GM21528 (cell line): Measurements from ENCODE around the gene CNTNAP2.
"Not testable (repeated sequence)": the region's sequence is repeated elsewhere in the genome, so short reads cannot be mapped to it uniquely, and the experiment has no call there.

Experiments used
- ATAC-seq: cut with Tn5 transposase; IDR thresholded peaks from one replicate; pipeline ENCODE4 v1.9.1; 2021; ENCODE audit warnings: mild to moderate bottlenecking, moderate library complexity; ENCODE audit not compliant: unreplicated experiment, low FRiP score

Gene CNTNAP2

DNA sequence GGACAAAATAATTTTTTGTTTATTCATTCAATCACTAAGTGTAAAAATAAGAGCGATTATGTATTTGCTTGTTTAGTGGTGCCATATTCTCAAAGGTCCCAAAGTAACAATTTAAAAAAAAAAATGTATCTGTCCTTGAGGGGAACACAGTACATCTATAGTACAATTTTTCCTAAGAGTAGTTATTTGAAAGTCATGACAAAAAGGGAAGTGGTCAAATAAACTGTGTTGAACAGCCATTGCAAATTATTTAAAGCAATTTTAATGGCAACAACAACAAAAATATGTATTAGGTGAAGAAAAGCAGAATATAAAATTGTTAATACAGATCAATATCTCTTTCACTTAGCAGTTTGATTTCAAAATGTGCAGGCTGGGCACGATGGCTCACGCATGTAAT, 943.5 kb downstream of the CNTNAP2 start:
- no peak for ATAC-seq

DNA sequence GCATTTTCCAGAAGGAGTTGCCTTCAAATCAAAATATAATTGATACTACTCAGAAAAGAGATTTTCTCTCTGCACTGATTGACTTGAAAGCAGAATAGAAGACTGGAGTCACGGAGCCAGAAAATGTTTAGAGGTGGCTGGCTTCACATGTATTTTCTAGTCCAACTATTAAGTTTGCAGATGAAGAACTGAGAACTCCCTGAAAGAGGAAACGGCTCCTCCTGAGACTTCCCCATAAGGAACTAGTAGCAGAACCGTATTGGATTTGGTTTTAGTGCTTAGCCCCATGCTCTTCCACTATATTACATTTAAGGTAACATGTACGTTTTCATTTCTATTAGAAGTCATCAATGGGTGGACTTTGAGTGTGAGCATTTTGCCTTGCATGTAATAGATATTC, 946.3 kb downstream of the CNTNAP2 start:
- no peak for ATAC-seq

DNA sequence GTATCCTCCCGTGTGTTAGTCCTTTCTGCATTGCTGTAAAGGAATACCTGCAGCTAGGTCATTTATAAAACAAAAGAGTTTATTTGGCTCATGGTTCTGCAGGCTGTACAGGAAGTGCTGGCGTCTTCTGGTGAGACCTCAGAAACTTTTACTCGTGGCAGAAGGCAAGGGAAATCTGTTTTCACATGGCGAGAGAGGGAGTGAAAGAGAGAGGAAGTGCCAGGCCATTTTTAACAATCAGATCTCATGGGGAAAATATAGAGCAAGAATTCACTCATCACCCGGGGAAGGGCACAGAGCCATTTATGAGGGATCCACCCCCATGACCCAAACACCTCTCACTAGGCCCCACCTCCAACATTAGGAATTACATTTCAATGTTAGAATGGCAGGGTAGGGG, 952.2 kb downstream of the CNTNAP2 start:
- ATAC-seq, result no peak

DNA sequence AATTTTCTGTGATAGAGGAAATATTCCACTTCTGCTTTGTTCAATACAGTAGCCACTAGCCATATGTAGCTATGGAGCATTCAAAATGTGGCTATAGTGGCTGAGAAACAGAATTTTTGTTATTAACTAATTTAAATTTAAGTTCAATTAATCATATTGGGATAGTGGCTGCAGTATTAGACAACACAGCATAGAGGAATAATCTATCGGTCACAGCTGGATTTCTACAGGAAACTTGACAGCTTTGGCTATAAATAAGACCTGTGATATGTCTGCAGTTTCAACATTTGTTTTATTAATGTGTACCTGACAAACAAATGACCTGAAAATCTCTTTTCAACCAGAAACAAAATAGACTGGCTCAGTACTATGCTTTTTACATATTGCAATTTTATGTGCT, 953.2 kb downstream of the CNTNAP2 start:
- ATAC-seq, result no peak

DNA sequence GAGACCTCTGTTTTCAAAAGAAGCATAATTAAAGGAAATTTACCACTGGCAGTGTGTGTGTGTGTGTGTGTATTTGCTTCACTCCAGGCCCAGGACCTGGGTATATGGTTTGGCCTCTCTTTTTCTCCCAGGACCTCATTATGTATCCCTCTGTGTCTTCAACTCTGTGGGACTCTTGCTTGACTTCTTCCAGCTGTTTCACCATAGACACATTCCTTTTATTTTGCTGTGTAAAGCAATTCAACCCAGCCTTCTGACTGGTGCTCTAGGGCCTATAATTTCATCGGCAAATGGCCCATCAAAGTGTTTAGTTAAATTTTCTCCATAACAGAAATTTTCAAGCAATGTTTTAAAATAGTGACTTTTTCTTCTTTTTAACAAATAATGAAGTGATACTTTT, 954.3 kb downstream of the CNTNAP2 start:
- ATAC-seq, result no peak

DNA sequence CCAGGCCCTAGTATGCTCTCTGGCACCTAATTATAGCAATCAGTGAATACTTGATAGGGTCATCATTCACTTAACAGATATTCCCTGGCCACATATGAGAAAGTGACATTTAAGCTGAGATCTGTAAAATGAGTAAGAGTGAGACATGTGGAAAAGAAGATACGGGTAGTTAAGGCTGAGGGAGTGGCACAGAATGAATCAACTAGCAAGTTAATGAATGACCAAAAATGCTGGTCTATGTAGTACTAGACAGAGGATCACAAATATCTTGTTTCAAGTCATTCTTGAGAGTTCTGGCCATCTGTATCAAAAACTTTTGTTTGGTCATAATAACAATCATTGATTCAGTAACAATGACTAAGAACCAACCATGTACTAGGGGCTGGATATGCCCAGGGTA, 954.9 kb downstream of the CNTNAP2 start:
- ATAC-seq, result no peak

DNA sequence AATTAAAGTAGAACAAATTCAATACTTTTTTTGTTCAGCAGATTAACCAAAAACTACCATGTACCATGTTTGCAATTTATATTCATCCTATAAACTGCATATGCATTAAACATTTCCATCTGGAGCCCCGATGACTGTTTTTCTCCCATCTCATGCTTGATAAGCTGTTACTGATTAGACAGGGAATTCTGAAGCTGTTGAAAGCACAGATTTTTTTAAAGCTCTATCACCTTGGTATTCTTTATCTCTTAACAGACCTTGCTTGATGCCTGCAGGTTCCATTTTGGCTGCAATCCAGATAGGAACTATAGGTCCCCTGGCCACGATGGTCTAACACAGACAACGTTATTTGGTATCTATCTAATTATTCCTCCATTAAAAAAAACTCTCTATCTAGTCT, 961.7 kb downstream of the CNTNAP2 start:
- ATAC-seq, result no peak

DNA sequence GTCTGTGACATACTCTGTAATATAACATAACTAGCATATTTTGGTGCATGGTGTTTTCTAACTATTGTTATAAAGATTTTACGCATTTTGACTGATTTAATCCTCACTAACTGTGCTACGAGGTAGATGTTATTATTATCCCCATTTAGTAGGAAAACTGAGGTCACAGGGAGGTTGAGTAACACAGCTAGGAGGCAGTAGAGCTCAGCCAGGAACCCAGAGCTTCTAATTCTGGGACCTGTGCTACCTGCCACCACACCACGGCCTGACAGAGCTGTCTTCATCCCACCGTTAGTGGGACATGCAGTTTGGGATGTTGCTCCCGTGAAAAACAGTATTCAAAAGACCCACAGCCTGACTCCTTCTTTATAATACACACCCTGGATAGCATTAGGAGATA, 962.5 kb downstream of the CNTNAP2 start:
- ATAC-seq, result no peak

DNA sequence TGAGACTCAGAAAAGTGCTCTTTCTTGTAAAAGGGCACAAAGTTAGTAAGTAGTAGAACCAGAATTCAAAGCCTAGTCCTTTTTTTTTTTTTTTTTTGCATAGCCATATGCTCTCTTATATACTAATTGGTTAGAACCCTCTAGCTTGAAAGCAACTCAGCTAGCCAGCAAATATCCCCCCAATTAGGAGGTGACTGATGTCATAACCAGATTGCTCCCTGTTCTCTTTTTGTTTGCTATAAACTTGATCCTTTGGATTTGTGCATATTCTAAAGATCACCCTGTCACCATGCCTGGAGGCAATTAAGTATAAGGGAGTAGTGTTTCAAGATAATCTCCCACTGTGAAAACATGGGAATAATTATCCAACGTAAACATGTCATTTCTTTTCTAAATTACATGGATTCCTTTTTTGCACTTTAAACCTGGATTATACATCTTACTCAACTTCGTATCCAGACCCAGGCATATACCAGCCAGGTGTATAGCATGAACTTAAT, 963.4 kb downstream of the CNTNAP2 start:
- no peak for ATAC-seq

DNA sequence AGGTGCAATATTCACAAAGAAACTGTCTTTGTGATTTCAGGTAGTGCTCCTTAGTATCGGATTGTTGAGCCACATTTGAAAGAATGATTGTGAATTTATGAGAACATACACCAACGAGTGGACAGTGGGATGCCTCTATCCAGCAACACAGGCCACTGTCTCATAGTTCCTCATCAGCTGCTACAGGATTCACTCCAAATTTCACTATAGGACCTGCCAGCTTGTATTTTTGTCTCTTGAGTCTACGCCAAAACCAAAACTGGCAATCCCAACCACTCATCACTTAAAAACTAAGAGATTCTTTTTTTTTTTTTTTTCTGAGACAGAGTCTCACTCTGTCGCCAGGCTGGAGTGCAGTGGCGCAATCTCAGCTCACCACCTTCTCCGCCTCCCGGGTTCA, 964.5 kb downstream of the CNTNAP2 start:
- ATAC-seq, result no peak

DNA sequence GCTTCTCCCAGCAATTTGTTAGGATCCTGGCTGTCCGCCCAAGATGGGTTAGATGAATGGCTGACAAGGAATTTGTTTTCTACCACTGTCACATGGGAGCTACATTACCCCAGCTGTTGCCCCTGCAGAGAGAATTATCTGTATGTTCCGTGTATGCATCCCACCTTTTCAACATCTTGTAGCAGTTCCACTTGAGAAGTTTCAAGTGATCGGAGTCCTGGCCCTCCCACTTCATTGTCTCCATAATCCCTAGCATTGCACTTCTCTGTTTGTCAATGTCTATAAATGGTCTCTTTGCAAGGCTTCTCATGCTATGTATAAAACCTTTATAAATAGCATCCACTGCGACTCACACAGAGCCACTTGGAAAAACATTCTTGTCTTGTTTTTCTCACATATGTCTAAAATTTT, 972.5 kb downstream of the CNTNAP2 start:
- no peak for ATAC-seq

DNA sequence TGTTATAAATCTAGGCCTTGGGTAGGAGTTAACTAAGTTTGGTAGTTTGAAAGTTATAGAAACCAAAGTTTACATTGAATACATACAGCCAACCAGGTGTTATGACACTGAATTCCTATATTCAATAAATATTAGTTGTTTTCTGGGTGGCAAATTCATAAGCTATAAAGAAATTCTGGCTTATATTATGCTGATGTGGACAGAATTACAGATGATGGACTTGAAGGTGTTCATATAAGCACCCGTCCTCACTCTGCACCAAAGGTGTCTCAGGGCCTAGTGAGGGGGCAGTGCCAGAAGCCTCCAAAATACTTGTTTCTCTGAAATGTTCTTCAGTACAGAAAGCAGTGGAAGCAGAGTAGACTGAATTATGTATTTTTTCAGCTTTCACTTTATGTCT, 973.0 kb downstream of the CNTNAP2 start:
- no peak for ATAC-seq

DNA sequence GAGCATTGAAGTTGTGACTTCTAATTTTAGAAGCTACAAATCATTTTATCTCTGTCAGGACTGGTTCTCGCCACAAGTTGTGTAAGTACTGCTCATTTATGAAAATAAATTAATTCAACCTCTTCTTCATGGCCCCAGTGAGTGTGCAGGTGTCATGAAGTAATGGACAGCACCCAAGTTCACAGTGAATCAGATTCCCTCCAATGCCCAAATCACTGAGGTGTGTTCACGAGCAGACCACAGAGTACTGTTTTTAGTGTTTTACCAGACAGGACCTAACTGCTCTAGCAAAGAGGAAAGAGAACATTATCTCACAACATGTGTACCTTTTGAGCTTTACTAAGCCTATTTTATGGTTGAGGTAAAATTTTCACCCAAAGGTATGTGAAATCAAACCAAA, 980.0 kb downstream of the CNTNAP2 start:
- no peak for ATAC-seq

DNA sequence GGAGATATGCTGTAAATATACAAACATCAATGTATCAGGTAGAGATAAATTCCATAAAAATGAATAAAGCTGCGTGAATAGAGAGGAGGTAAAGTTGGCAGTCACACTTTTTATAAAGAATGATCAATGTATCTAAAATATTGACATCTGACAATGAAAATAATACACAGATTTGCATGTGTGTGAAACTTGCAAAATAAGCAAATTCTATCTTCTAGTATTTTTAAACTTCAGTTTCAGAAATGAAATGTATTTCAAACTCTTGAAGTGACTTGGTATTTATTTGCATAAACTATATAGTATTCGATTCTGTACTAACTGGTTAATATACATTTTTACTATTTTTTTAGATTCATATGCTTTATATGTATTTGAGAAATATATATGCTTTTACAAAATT, 986.6 kb downstream of the CNTNAP2 start:
- no peak for ATAC-seq

DNA sequence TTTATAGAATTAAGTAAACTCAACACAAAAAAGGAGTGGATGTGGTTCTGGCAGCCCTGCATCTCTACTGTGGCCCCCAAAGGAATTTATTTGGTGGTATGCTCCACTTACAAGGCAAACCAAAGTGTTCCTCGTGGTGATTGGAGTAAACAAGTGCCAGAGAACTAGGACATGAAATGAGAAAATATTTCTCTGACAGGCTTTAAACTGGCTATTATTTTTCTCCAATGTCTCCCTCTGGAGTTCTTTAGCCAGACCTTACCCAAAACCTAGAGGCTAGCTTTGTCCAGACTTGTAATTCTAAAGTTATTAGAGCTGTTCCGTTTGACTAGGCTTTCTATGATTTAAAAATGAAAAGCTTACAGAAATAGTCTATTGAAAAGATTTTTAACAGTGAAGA, 990.1 kb downstream of the CNTNAP2 start:
- no peak for ATAC-seq

DNA sequence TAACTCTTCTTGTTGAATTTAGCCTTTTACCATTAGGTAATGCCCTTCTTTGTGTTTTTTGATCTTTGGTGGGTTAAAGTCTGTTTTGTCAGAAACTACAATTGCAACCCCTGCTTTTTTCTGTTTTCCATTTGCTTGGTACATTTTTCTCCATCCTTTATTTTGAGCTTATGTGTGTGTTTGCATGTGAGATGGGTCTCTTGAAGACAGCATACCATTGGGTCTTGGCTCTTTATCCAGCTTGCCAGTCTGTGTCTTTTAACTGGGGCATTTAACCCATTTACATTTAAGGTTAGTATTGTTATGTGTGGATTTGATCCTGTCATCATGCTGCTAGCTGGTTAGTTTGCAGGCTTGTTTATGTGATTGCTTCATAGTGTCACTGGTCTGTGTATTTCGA, 997.9 kb downstream of the CNTNAP2 start:
- not testable (repeated sequence) for ATAC-seq

DNA sequence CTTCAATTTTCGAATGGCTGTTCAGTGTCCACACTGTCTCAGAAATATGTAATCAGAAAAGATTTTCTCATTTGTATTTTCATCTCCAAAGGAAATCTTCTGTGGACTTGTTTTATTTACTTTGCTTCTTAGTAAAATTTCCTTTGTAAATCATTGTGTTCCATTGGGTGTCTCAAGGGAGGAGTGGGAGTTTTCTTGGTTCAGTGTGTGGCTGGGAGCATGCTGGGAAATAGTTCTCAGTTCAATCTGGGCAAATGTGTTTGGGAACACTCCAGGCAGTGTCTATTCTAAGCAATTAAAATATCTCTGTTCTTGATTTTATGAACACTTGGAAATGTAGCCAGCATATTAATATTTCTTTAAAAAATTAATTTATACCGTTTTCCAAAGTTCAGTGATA, 1019.8 kb downstream of the CNTNAP2 start:
- ATAC-seq, result no peak

DNA sequence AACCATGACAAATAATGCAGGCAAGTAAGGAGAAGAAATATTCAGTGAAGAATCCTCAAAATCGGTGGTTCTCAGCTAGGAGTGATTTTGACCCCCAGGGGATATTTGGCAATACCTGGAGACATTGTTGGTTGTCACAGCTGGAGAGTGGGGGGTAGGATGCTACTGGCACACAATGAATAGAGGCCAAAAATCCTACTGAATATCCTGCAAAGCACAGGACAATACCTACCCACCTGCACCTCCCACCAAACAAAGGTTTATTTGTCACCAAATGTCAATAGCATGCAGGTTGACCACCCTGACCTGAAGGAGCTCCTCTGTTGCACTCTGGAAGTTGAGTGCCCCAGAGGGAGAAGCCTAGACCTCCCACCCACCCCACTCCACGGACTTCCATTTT, 1028.6 kb downstream of the CNTNAP2 start:
- no peak for ATAC-seq

DNA sequence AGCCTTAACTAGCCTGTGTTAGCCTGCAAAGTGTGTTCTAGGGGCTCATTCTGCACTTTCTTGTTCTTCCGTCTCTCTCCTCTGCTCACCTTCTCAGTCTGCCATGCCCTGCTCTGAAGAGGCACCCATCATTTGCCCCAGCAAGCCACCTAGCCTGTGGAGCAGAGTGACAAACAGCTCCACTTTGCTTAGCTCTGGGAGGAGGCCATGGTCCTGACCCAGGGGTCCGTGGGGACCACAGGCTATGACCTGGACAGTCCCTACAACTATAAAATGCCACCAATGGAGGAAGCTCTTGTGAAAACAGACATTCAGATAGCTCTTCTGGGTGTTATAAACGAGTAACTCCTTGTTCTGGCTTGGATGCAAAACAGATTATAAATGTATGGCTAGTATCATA, 1029.6 kb downstream of the CNTNAP2 start:
- no peak for ATAC-seq

DNA sequence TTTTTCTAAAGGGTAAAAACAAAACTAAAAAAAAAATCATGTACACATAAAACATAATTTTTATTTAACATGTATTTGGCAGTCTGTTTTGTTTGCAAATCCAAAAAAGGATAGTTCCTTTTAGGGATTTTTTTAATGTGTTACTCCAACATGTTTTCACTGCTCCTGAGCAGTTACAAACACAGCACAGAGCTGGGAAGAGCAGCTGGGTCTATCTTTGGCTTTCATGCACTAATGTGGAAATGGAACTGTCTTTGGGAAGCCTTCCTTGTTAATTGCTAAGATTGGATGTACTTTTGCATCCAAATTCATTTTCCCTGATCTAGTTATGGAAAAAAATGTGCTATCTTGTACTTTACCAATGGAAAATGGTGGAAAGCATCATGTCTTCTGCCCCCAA, 1035.1 kb downstream of the CNTNAP2 start:
- no peak for ATAC-seq

DNA sequence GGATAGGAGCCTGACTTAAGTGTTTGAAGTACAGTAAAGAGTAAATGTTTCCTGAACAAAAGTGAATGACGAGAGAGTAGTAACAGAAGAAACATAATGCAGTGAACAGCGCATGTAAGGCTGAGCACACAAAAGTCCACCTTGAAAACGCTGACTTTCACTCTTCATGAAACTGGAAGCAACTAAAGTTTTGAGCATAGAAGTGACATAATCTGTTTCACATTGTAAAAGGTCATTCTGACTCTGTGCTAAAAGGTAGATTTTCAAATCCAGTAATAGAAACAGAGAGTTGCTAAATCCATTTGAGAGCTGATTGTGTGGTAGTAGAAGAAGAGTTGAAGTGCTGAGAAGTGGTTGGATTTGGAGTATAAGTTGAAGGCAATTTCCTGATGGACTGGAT, 1037.0 kb downstream of the CNTNAP2 start:
- no peak for ATAC-seq

DNA sequence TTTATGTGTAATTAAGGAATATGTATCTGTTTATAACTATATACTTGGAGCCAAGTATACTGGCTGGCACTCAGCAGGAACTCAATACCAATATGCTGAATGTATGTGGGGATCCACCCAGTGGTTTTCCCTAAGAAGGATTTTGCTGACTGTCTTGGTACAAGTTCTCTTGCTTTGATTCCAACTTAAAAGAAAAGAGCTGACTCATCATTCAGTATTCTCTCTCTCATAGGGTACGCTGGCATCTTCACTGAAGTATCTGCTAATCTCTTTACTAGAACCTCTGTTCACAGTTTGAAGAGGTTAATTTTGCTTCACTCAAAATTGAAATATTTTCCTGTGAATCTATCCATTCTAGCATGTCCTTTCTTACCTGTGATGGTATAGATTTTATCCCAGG, 1044.8 kb downstream of the CNTNAP2 start:
- no peak for ATAC-seq

DNA sequence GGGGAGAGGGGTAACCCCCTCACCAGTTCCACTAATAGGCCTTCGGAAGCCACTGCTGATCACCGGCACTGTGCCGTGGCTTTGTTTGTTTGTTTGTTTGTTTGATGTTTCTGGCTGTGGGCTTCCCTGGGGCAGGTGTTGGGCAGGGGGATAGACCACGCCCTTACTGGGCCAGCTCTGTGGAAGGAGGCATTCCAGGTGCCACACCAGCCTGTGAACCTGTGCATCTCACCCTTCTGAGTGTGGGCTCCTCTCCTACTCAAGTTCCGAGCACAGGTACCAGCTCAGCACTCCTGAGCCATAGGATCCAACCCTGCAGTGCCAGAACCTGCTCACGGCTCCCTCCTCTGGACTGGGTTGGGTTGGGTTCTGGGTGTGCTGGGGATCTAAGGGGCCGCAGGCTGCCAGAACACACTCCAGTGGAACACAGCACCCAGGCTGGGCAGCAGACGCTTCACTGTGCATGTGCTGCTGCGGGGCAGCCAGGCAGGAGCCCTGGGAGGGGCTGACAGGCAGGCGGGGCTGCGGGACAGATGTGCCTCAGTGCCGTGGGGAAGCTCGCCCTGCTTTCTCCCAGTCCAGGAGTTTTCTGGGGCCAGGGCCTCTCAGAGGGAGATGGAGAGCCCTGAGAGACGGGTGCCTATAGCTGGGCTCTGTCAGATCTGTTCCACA, 1053.9 kb downstream of the CNTNAP2 start:
- no peak for ATAC-seq
